ENCODE data around the gene NEB. TPM values are rescaled to one million over a fixed set of nuclear protein-coding genes. Genes with fewer than 3 reads are reported as not detected.

NEB gene
- polyA plus RNA-seq (2013): 1.6 TPM

- no peak within 1 kb of the TSS for H3K27ac ChIP-seq (ENCODE audit: insufficient read depth in 1 of 2, low read depth in 1 of 2, low read length in 2 of 2, poor library complexity in 1 of 2, severe bottlenecking in 2 of 2)
- DNase-seq: no peak
- ChIA-PET CTCF (no interaction called here), POLR2A (no interaction called here)
- H3K4me1 ChIP-seq (ENCODE audit: control extremely low read depth in 1 of 4, control insufficient read depth in 4 of 4, insufficient read depth in 4 of 4, low read length in 3 of 4): peaks cover 0 to 8% (median 2%) of the 10 kb centered on the region in 4 experiments
- H3K36me3 ChIP-seq (ENCODE audit: control insufficient read depth in 4 of 4, insufficient read depth in 4 of 4, low read length in 3 of 4): no peaks in the 10 kb centered on the region
- H3K9me3 ChIP-seq (ENCODE audit: control extremely low read depth in 1 of 5, control insufficient read depth in 4 of 5, insufficient read depth in 2 of 5, low read depth in 1 of 5, low read length in 4 of 5): peaks cover 0 to under 1% (median 0%) of the 10 kb centered on the region in 5 experiments
- H3K4me3 ChIP-seq (ENCODE audit: control insufficient read depth in 1 of 7, extremely low read depth in 1 of 7, insufficient read depth in 4 of 7, low read depth in 2 of 7, low read length in 6 of 7): no peak within 1 kb of the TSS
- no peaks in the 10 kb centered on the region for H3K27me3 ChIP-seq (replicated peaks in 2 of 5; ENCODE audit: control insufficient read depth in 4 of 5, insufficient read depth in 5 of 5, low read length in 4 of 5)
- WGBS (ENCODE audit: insufficient coverage): 100% methylated on average over 4 of the region's 11 CpGs
Observed at GRCh38 chr2:151733771-151734672, at the start of gene NEB. Gene NEB (minus strand): TSS chr2:151734476. CDS start chr2:151733156, 1,320 bp downstream.

GRCh38 chr2:151783133-151783520 is 48.9 kb upstream of the NEB start:
- Histone ChIP-seq H3K27ac (ENCODE audit: insufficient read depth in 1 of 2, low read depth in 1 of 2, low read length in 2 of 2, poor library complexity in 1 of 2, severe bottlenecking in 2 of 2) (no peak overlapping the region), H3K9me3 (ENCODE audit: control extremely low read depth in 1 of 5, control insufficient read depth in 4 of 5, insufficient read depth in 2 of 5, low read depth in 1 of 5, low read length in 4 of 5) (peaks cover 0 to 4% (median 0%) of the 10 kb centered on the region in 5 experiments), H3K36me3 (ENCODE audit: control insufficient read depth in 4 of 4, insufficient read depth in 4 of 4, low read length in 3 of 4) (peaks cover 2 to 27% (median 14%) of the 10 kb centered on the region in 4 experiments), H3K27me3 (replicated peaks in 2 of 5; ENCODE audit: control insufficient read depth in 4 of 5, insufficient read depth in 5 of 5, low read length in 4 of 5) (no peaks in the 10 kb centered on the region), H3K4me3 (ENCODE audit: control insufficient read depth in 1 of 7, extremely low read depth in 1 of 7, insufficient read depth in 4 of 7, low read depth in 2 of 7, low read length in 6 of 7) (no peak overlapping the region), H3K4me1 (ENCODE audit: control extremely low read depth in 1 of 4, control insufficient read depth in 4 of 4, insufficient read depth in 4 of 4, low read length in 3 of 4) (no peaks in the 10 kb centered on the region)
- DNase-seq: no peak
- POLR2A ChIA-PET: no interaction called here
- 100% methylated on average over 1 of the region's 2 CpGs for WGBS (ENCODE audit: insufficient coverage)
- CTCF ChIA-PET: no interaction called here

- no peaks in the 10 kb centered on the region for H3K27me3 ChIP-seq (replicated peaks in 2 of 5; ENCODE audit: control insufficient read depth in 4 of 5, insufficient read depth in 5 of 5, low read length in 4 of 5)
- 60% methylated on average over 1 of the region's 6 CpGs for WGBS (ENCODE audit: insufficient coverage)
- peaks cover 2 to 29% (median 14%) of the 10 kb centered on the region in 4 experiments for H3K36me3 ChIP-seq (ENCODE audit: control insufficient read depth in 4 of 4, insufficient read depth in 4 of 4, low read length in 3 of 4)
- ChIA-PET POLR2A (no interaction called here), CTCF (no interaction called here)
- DNase-seq: peak; percentile 13 to 64 (median 33)
- H3K4me1 ChIP-seq (ENCODE audit: control extremely low read depth in 1 of 4, control insufficient read depth in 4 of 4, insufficient read depth in 4 of 4, low read length in 3 of 4): no peaks in the 10 kb centered on the region
- no peak overlapping the region for H3K4me3 ChIP-seq (ENCODE audit: control insufficient read depth in 1 of 7, extremely low read depth in 1 of 7, insufficient read depth in 4 of 7, low read depth in 2 of 7, low read length in 6 of 7)
- H3K27ac ChIP-seq (ENCODE audit: insufficient read depth in 1 of 2, low read depth in 1 of 2, low read length in 2 of 2, poor library complexity in 1 of 2, severe bottlenecking in 2 of 2): no peak overlapping the region
- H3K9me3 ChIP-seq (ENCODE audit: control extremely low read depth in 1 of 5, control insufficient read depth in 4 of 5, insufficient read depth in 2 of 5, low read depth in 1 of 5, low read length in 4 of 5): peaks cover 0 to 4% (median 0%) of the 10 kb centered on the region in 5 experiments
Observed at GRCh38 chr2:151782378-151783132, 48.3 kb upstream of the NEB start.

GRCh38 chr2:151781642-151782041 is 47.4 kb upstream of the NEB start:
- DNase-seq: no peak
- 100% methylated on average over 1 of the region's 4 CpGs for WGBS (ENCODE audit: insufficient coverage)
- Histone ChIP-seq H3K36me3 (ENCODE audit: control insufficient read depth in 4 of 4, insufficient read depth in 4 of 4, low read length in 3 of 4) (peaks cover 2 to 37% (median 17%) of the 10 kb centered on the region in 4 experiments), H3K4me3 (ENCODE audit: control insufficient read depth in 1 of 7, extremely low read depth in 1 of 7, insufficient read depth in 4 of 7, low read depth in 2 of 7, low read length in 6 of 7) (no peak overlapping the region), H3K9me3 (ENCODE audit: control extremely low read depth in 1 of 5, control insufficient read depth in 4 of 5, insufficient read depth in 2 of 5, low read depth in 1 of 5, low read length in 4 of 5) (peaks cover 0 to 4% (median 0%) of the 10 kb centered on the region in 5 experiments), H3K27me3 (replicated peaks in 2 of 5; ENCODE audit: control insufficient read depth in 4 of 5, insufficient read depth in 5 of 5, low read length in 4 of 5) (no peaks in the 10 kb centered on the region), H3K27ac (ENCODE audit: insufficient read depth in 1 of 2, low read depth in 1 of 2, low read length in 2 of 2, poor library complexity in 1 of 2, severe bottlenecking in 2 of 2) (no peak overlapping the region), H3K4me1 (ENCODE audit: control extremely low read depth in 1 of 4, control insufficient read depth in 4 of 4, insufficient read depth in 4 of 4, low read length in 3 of 4) (no peaks in the 10 kb centered on the region)
- ChIA-PET POLR2A (no interaction called here), CTCF (no interaction called here)

- Histone ChIP-seq H3K27me3 (replicated peaks in 2 of 5; ENCODE audit: control insufficient read depth in 4 of 5, insufficient read depth in 5 of 5, low read length in 4 of 5) (no peaks in the 10 kb centered on the region), H3K9me3 (ENCODE audit: control extremely low read depth in 1 of 5, control insufficient read depth in 4 of 5, insufficient read depth in 2 of 5, low read depth in 1 of 5, low read length in 4 of 5) (peaks cover 0 to 4% (median 0%) of the 10 kb centered on the region in 5 experiments), H3K27ac (ENCODE audit: insufficient read depth in 1 of 2, low read depth in 1 of 2, low read length in 2 of 2, poor library complexity in 1 of 2, severe bottlenecking in 2 of 2) (no peak overlapping the region), H3K36me3 (ENCODE audit: control insufficient read depth in 4 of 4, insufficient read depth in 4 of 4, low read length in 3 of 4) (peaks cover 2 to 42% (median 19%) of the 10 kb centered on the region in 4 experiments), H3K4me3 (ENCODE audit: control insufficient read depth in 1 of 7, extremely low read depth in 1 of 7, insufficient read depth in 4 of 7, low read depth in 2 of 7, low read length in 6 of 7) (no peak overlapping the region), H3K4me1 (ENCODE audit: control extremely low read depth in 1 of 4, control insufficient read depth in 4 of 4, insufficient read depth in 4 of 4, low read length in 3 of 4) (no peaks in the 10 kb centered on the region)
- CTCF ChIA-PET: no interaction called here
- POLR2A ChIA-PET: no interaction called here
- DNase-seq: no peak
Observed at GRCh38 chr2:151780938-151781337, 46.7 kb upstream of the NEB start.

- Histone ChIP-seq H3K27ac (ENCODE audit: insufficient read depth in 1 of 2, low read depth in 1 of 2, low read length in 2 of 2, poor library complexity in 1 of 2, severe bottlenecking in 2 of 2) (no peak overlapping the region), H3K36me3 (ENCODE audit: control insufficient read depth in 4 of 4, insufficient read depth in 4 of 4, low read length in 3 of 4) (peaks cover 0 to 31% (median 14%) of the 10 kb centered on the region in 4 experiments), H3K27me3 (replicated peaks in 2 of 5; ENCODE audit: control insufficient read depth in 4 of 5, insufficient read depth in 5 of 5, low read length in 4 of 5) (no peaks in the 10 kb centered on the region), H3K4me3 (ENCODE audit: control insufficient read depth in 1 of 7, extremely low read depth in 1 of 7, insufficient read depth in 4 of 7, low read depth in 2 of 7, low read length in 6 of 7) (no peak overlapping the region), H3K9me3 (ENCODE audit: control extremely low read depth in 1 of 5, control insufficient read depth in 4 of 5, insufficient read depth in 2 of 5, low read depth in 1 of 5, low read length in 4 of 5) (peaks cover 0 to 4% (median 0%) of the 10 kb centered on the region in 5 experiments), H3K4me1 (ENCODE audit: control extremely low read depth in 1 of 4, control insufficient read depth in 4 of 4, insufficient read depth in 4 of 4, low read length in 3 of 4) (no peaks in the 10 kb centered on the region)
- ChIA-PET CTCF (no interaction called here), POLR2A (no interaction called here)
- 100% methylated on average over 1 of the region's 2 CpGs for WGBS (ENCODE audit: insufficient coverage)
- no peak for DNase-seq
Observed at GRCh38 chr2:151777935-151778334, 43.7 kb upstream of the NEB start.

- Histone ChIP-seq H3K27ac (ENCODE audit: insufficient read depth in 1 of 2, low read depth in 1 of 2, low read length in 2 of 2, poor library complexity in 1 of 2, severe bottlenecking in 2 of 2) (no peak overlapping the region), H3K27me3 (replicated peaks in 2 of 5; ENCODE audit: control insufficient read depth in 4 of 5, insufficient read depth in 5 of 5, low read length in 4 of 5) (no peaks in the 10 kb centered on the region), H3K36me3 (ENCODE audit: control insufficient read depth in 4 of 4, insufficient read depth in 4 of 4, low read length in 3 of 4) (peaks cover 0 to 31% (median 14%) of the 10 kb centered on the region in 4 experiments), H3K9me3 (ENCODE audit: control extremely low read depth in 1 of 5, control insufficient read depth in 4 of 5, insufficient read depth in 2 of 5, low read depth in 1 of 5, low read length in 4 of 5) (peaks cover 0 to 4% (median 0%) of the 10 kb centered on the region in 5 experiments), H3K4me1 (ENCODE audit: control extremely low read depth in 1 of 4, control insufficient read depth in 4 of 4, insufficient read depth in 4 of 4, low read length in 3 of 4) (no peaks in the 10 kb centered on the region), H3K4me3 (ENCODE audit: control insufficient read depth in 1 of 7, extremely low read depth in 1 of 7, insufficient read depth in 4 of 7, low read depth in 2 of 7, low read length in 6 of 7) (no peak overlapping the region)
- CTCF ChIA-PET: no interaction called here
- DNase-seq: no peak
- POLR2A ChIA-PET: no interaction called here
- WGBS (ENCODE audit: insufficient coverage): 94% methylated on average over 2 of the region's 3 CpGs
Observed at GRCh38 chr2:151777487-151777886, 43.2 kb upstream of the NEB start.
